HG03103 (cell line): ENCODE measurements around the gene ADAM11.

Source experiments
- ATAC-seq: cut with Tn5 transposase; IDR thresholded peaks from one replicate; pipeline ENCODE4 v1.9.1; 2021; ENCODE audit warnings: low read depth; ENCODE audit not compliant: unreplicated experiment

Gene ADAM11

GRCh38 chr17:44828919-44829522 is 70.2 kb downstream of the ADAM11 start:
- ATAC-seq: no peak

GRCh38 chr17:44829523-44830358 is 71.0 kb downstream of the ADAM11 start, which contains the start of gene GJC1:
GJC1 (minus strand) TSS chr17:44830287; CDS start chr17:44805817, 24,470 bp downstream.
- no peak for ATAC-seq

- ATAC-seq: no peak
These were observed 71.8 kb downstream of the ADAM11 start for GRCh38 chr17:44830359-44831288.

GRCh38 chr17:44831371-44831770 is 72.6 kb downstream of the ADAM11 start:
- no peak for ATAC-seq
